ENCODE data around the gene CSN2.
"Not testable (repeated sequence)": the region's sequence is repeated elsewhere in the genome, so short reads cannot be mapped to it uniquely, and the experiment has no call there.

CSN2 gene

GRCh38 chr4:69965628-69966027 is at the start of gene CSN2:
CSN2 (minus strand) TSS chr4:69965728; CDS start chr4:69960995, 4,733 bp downstream.
- DNase-seq, result no peak

DNA sequence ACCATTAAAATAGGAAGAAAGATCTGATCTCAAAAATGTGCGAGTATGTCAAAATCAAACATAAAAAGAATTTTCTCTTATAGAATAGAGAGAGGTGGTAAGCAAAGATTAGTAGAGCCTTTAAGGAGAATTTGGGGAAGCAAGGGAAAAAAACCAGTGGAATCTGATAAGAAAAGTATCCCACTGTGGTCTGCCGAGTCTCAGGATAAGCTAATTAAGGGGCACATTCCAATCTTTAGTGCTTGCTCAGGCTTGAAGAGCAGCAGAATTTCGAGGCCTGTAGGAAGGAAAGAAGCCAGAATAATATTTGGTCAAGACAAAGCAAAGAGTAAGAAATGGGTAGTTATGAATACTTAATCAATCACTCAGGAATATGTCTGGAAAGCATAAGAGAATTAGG is 43.2 kb upstream of the CSN2 start:
- DNase-seq, result no peak

GRCh38 chr4:70002507-70002906 is 37.0 kb upstream of the CSN2 start:
- DNase-seq, result no peak

DNA sequence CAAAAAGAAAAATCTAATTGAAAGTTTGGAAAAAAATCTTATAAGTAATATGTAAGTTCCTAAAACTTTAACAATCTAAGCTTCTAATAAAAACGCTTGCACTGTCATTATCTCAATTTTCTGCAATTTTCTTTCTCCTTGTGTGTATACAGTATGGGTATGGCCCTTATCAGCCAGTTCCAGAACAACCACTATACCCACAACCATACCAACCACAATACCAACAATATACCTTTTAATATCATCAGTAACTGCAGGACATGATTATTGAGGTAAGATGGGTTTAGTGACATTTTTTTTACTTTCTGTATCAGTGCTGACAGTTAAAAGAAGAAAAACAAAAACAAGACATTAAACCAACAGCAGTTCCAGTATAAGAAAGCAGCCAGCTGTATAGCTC is 35.2 kb upstream of the CSN2 start:
- DNase-seq, result no peak

DNA sequence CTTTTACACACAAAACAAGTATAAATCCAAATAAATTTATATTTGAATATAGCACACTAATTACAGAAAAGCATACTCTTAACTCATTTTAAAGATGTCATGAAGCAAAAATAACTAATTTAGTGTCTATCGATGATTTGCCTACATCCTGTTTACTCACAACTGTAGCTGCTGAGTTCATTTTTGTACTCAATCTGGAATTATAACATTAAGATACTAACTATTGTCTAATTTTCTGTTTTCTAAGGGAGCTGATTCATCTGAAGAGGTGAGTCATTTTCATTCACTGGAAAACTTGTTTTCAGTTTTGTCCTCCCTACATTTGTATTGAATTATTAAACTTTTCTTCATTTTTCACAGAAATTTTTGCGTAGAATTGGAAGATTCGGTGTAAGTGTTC is 33.9 kb upstream of the CSN2 start:
- no peak for DNase-seq

- no peak for DNase-seq
Measured at GRCh38 chr4:69995526-69996016, 30.0 kb upstream of the CSN2 start, which contains the start of gene STATH. STATH (plus strand) TSS chr4:69995966; CDS start chr4:69998438, 2,472 bp downstream.

DNA sequence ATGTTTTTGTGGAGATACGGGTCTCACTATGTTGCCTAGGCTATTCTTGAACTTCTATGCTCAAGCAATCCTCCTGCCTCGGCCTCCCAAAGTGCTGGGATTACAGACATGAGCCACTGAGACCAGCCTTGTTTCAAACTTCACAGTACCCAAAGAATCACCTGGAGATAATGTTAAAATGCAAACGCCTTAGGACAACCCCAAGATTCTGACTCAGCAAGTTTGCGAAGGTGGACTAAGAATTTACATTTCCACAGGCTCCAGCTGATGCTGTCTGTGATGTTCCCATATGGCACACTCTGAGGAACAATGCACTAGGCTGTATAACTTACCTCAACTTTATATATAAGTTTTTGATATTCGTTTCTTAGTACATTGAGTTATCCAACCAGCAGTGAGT is 29.3 kb upstream of the CSN2 start:
- no peak for DNase-seq

- no peak for DNase-seq
Measured at GRCh38 chr4:69991016-69991415, 25.5 kb upstream of the CSN2 start.

DNA sequence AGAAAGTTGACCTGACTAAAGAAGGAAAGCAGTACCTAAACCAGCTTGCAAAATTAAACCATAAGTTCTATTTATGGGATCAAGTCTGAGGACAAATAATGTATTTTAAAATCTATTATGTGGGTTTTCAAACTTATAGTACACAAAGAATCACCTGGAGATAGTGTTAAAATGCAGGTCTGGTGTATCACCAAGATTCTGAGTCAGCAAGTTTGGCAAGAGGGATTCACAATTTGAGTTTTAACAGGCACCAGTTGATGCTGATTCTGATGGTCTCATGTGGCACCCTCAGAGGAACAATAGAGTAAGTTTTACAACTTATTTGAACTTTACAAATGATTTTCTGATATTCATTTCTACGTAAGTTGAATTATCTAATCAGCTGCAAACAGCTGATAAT is 21.1 kb upstream of the CSN2 start:
- no peak for DNase-seq

- DNase-seq, result no peak
Measured at GRCh38 chr4:69984030-69984443, 18.5 kb upstream of the CSN2 start.

GRCh38 chr4:69977582-69977981 is 12.1 kb upstream of the CSN2 start:
- DNase-seq, result no peak

DNA sequence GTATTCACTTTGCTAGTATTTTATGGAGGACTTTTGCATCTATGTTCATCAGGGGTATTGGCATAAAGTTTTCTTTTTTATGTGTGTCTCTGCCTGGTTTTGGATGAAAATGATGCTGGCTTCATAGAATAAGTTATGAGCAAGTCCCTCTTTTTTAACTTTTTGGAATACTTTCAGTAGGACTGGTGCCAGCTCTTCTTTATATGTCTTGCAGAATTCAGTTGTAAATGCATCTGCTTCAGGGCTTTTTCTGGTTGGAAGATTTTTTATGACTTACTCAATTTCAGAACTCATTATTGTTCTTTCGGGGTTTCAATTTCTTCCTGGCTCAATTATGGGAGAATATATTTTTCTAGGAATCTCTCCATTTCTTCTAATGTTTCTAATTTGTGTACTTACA is 9.1 kb upstream of the CSN2 start:
- DNase-seq, result no peak

DNA sequence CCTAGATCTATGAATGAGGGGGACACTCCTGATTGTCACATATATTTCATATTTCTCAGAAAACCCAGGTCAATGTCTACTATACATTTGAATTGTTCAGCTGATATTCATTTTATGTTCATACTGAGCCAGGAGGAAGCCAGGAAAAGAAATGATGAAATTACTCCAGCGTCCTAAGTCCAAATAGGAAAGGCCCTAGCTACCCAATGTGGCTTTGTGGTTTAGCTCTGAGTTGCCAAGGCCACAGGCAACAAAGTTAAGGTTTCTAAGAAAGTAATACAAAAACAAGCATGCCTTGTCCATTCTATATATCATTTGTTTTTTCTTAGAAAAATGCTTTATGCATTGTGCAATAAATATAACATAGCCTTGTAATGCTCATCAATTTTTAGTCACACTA is 4.5 kb upstream of the CSN2 start:
- DNase-seq, result no peak

- no peak for DNase-seq
Measured at GRCh38 chr4:69957209-69957608, 8.3 kb downstream of the CSN2 start.

- DNase-seq, result no peak
Measured at GRCh38 chr4:69951602-69952001, 13.9 kb downstream of the CSN2 start.

GRCh38 chr4:69936566-69936965 is 29.0 kb downstream of the CSN2 start:
- DNase-seq, result no peak

DNA sequence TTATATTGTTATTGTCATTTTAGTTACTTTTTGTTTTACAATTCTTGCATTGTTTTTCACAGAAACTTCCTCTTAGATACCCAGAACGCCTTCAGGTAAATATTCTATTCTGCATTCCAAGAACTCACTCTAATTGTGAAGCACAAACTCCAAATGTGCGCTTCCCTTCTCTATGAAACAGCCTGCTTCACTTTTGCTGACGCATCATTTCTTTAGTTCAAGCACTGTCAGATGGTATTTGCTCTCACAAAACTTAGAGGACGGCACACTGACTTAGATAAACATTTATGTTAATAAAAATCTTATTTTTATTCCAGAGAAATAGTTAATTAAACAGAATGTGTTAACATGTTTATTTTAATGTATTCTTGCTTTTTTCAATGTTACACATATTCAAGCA is 31.4 kb downstream of the CSN2 start:
- no peak for DNase-seq

DNA sequence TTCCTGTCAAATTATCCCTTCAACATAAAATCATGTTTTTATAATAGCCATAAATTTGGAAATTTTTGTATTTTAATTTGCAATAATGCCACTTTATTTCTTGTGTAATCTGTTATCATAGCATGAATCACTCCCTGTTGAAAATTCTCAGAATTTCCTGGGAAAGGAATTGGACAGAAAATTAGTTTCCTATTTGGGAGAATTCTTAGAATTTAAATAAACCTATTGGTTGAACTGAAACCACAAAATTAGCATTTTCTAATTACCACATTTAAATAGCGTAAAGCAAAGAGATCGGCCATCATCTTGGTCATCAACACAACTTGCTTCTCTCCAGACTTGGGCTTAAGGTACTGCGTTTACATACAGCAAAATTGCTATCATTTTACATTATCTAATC is 34.8 kb downstream of the CSN2 start, which contains the start of gene CSN1S1:
Gene CSN1S1, plus strand, starts transcription at position 301 of the 400 bp plus-strand sequence. CDS start 1,488 bp downstream, outside the sequence.
- no peak for DNase-seq

DNA sequence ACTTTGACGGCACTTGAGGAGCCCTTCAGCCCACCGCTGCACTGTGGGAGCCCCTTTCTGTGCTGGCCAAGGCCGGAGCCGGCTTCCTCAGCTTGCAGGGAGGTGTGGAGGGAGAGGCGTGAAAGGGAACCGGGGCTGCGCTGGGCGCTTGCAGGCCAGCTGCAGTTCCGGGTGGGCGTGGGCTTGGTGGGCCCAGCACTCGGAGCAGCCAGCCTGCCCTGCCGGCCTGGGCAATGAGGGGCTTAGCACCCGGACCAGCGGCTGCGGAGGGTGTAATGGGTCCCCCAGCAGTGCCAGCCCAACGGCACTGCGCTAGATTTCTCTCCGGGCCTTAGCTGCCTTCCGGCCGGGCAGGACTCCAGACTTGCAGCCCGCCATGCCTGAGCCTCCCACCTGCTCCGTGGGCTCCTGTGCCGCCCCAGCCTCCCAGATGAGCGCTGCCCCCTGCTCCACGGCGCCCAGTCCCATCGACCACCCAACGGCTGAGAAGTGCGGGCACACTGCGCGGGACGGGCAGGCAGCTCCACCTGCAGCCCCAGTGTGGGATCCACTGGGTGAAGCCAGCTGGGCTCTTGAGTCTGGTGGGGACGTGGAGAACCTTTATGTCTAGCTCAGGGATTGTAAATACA is 41.6 kb downstream of the CSN2 start:
- not testable (repeated sequence) for DNase-seq

GRCh38 chr4:69920874-69921273 is 44.7 kb downstream of the CSN2 start:
- no peak for DNase-seq

DNA sequence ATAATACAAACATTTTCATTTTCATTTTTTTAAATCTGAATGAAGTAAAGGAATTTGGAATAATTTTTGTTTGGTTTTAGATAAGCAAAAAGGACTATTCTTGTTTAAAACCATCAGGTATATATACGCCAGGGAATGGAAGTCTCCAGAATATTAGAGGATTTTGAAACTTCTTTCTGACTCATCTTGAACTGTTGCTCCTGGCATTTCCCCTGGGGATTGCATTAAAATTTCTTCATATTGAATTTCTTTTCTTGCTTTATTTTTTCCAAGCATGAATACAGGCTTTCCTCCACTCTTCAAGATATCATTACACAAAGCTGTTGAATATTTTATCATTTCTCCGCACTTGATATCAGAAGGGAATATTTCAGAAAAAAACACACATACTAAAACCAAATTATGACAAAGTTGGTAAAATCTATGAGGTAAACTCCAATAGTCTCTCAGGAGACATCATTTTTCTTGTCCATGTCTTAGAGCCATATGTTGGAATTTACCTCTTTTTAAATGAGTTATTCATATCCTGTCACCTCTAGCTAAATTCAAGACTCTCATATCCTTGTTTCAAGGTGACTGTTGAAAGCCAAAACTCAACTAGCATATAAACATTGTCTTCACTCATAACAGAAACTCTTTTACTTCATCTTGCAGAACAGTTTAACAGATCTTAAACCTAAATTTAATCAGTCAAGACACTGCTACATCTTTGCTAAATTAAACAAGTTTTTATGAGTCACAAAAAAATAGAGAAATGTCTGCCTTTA is 55.3 kb downstream of the CSN2 start:
- DNase-seq, result no peak

DNA sequence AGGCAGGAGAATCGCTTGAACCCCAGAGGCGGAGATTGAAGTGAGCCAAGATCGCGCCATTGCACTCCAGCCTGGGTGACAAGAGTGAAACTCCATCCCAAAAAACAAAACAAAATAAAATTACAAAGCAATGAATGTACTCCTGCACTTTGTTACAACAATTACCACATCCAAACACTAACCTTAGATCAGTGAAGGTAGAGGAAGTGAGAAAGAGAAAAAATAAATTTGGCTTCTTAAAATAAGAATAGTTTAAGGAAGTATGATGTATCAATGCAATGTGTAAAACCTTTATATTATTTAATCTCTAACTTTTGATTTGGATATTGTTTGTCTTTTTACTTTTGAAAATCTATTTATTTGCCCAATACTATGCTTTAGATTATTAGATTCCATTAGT is 56.3 kb downstream of the CSN2 start:
- DNase-seq, result no peak

DNA sequence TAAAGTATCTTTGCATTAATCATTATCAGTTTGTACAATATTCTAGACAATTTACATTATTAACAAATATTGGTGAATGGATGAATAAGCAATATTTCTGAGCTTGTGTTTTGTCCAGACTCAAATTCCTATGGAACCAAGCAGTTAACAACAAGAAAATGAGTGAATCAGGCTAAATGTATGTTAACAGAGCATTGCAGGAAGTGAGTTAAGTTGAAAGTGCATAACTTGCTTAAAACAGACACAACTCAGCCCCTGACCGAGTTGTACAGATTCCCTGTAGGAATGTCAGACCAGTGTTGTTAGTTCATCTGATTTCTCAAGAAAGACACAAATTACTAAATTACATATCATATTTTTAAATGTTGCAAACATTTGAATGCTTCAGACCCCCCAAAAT is 58.4 kb downstream of the CSN2 start:
- no peak for DNase-seq

Data from HCEC 1CT (cell line).